ENCODE results near the gene SPECC1. TPM values are rescaled to one million over a fixed set of nuclear protein-coding genes. Genes with fewer than 3 reads are reported as not detected.

The SPECC1 gene
- total RNA-seq, 1 experiment from 2014 or later = 43.5 TPM

DNA sequence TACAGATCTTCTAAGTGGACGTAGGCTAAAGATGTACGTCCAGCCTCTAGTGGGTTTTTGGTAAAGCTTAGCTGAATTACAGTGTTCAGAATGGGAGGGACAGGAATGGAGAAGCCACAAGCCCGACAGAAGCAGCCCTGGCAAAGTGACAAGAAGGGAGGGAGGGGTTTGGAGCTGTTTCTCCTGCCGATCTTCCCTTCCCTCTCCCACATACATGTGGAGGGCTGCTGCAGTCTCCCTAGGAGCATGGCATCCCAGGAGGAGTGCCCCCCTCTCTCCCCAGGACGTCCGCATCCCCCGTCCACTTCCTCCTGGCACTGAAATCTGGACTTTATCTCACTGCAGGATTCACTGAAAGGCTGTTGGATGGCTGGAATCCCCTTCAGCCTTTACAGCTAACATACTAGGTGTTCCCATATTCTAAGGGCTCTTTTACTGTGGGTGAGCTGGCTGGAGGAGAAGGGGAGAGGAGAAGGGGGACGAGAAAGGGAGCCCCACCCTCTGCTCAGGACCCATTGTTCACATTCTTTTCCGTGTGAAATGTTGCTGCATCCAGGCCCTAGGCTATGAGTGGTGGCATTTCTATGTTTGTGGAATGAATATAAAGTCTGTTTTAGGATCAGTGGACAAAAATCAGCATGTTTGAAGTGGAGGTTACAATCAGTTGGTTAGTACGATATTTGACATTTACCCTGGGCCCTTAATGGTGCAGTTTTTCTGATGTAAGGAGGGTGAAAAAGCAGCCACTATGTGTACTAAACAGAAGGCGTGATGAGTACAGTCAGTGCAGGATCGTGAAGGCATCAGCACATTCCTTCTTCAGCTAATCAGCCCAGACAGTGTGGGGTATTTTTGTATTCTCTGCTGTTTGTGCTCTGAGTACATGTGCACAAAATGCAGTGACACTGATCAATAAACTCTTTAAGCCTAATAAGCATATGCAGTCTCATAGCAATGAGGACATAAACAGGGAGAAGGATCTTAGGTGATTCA lies 94.6 kb downstream of the SPECC1 start:
- ChIA-PET POLR2A (no interaction called here), RAD21 (ENCODE audit: low non-redundant PET in 1 of 2, low total read pairs in 2 of 2, uncharacterized antibody in 2 of 2, unreplicated experiment in 2 of 2) (no interaction called here), CTCF (no interaction called here)
- H3K4me3 ChIP-seq (replicated peaks in 1 of 2; ENCODE audit: low read depth in 1 of 2, low read length in 2 of 2) = no peak overlapping the region
- no peak overlapping the region for H3K27ac ChIP-seq (ENCODE audit: low read depth, low read length)
- no TSS peak for BruUV-seq (replicated peaks)
- TF ChIP-seq SP1 (IDR thresholded peaks at IDR 0.05; ENCODE audit: low read depth) (no peak), CBX3 (IDR thresholded peaks at IDR 0.05; ENCODE audit: low read depth) (no peak), ZFX (IDR thresholded peaks at IDR 0.05) (no peak), ZNF274 (IDR thresholded peaks at IDR 0.05; ENCODE audit: low read depth, low read length) (no peak), ELF1 (IDR thresholded peaks at IDR 0.05; ENCODE audit: borderline replicate concordance, low read depth) (no peak), CEBPB (IDR thresholded peaks at IDR 0.05; ENCODE audit: low read depth) (no peak), POLR2AphosphoS5 (IDR thresholded peaks at IDR 0.05; ENCODE audit: low read depth, low read length) (no peak), RAD21 (IDR thresholded peaks at IDR 0.05; ENCODE audit: low read depth) (no peak), EGR1 (IDR thresholded peaks at IDR 0.05; ENCODE audit: low read depth) (no peak), EZH2 (IDR thresholded peaks at IDR 0.05) (no peak), SRF (IDR thresholded peaks at IDR 0.05; ENCODE audit: low read depth) (no peak), EZH2phosphoT487 (IDR thresholded peaks at IDR 0.05; ENCODE audit: borderline replicate concordance) (no peak), YY1 (IDR thresholded peaks at IDR 0.05; ENCODE audit: extremely low read depth, insufficient replicate concordance, low read depth, low read length) (no peak), TCF7L2 (IDR thresholded peaks at IDR 0.05; ENCODE audit: borderline replicate concordance, extremely low read depth, insufficient read depth, insufficient read length) (no peak), JUND (IDR thresholded peaks at IDR 0.05) (no peak), POLR2A (IDR thresholded peaks at IDR 0.05; ENCODE audit: borderline replicate concordance, extremely low read depth, insufficient read depth, insufficient read length) (no peak)
- TF ChIP-seq, protein P1, sequence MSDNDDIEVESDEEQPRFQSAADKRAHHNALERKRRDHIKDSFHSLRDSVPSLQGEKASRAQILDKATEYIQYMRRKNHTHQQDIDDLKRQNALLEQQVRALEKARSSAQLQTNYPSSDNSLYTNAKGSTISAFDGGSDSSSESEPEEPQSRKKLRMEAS (IDR thresholded peaks at IDR 0.05) = no peak
- TF ChIP-seq, protein P2, sequence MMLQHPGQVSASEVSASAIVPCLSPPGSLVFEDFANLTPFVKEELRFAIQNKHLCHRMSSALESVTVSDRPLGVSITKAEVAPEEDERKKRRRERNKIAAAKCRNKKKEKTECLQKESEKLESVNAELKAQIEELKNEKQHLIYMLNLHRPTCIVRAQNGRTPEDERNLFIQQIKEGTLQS (IDR thresholded peaks at IDR 0.05) = no peak
- TF ChIP-seq, protein P3, sequence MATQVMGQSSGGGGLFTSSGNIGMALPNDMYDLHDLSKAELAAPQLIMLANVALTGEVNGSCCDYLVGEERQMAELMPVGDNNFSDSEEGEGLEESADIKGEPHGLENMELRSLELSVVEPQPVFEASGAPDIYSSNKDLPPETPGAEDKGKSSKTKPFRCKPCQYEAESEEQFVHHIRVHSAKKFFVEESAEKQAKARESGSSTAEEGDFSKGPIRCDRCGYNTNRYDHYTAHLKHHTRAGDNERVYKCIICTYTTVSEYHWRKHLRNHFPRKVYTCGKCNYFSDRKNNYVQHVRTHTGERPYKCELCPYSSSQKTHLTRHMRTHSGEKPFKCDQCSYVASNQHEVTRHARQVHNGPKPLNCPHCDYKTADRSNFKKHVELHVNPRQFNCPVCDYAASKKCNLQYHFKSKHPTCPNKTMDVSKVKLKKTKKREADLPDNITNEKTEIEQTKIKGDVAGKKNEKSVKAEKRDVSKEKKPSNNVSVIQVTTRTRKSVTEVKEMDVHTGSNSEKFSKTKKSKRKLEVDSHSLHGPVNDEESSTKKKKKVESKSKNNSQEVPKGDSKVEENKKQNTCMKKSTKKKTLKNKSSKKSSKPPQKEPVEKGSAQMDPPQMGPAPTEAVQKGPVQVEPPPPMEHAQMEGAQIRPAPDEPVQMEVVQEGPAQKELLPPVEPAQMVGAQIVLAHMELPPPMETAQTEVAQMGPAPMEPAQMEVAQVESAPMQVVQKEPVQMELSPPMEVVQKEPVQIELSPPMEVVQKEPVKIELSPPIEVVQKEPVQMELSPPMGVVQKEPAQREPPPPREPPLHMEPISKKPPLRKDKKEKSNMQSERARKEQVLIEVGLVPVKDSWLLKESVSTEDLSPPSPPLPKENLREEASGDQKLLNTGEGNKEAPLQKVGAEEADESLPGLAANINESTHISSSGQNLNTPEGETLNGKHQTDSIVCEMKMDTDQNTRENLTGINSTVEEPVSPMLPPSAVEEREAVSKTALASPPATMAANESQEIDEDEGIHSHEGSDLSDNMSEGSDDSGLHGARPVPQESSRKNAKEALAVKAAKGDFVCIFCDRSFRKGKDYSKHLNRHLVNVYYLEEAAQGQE (IDR thresholded peaks at IDR 0.05; ENCODE audit: low read depth) = no peak
- TF ChIP-seq, protein P4, sequence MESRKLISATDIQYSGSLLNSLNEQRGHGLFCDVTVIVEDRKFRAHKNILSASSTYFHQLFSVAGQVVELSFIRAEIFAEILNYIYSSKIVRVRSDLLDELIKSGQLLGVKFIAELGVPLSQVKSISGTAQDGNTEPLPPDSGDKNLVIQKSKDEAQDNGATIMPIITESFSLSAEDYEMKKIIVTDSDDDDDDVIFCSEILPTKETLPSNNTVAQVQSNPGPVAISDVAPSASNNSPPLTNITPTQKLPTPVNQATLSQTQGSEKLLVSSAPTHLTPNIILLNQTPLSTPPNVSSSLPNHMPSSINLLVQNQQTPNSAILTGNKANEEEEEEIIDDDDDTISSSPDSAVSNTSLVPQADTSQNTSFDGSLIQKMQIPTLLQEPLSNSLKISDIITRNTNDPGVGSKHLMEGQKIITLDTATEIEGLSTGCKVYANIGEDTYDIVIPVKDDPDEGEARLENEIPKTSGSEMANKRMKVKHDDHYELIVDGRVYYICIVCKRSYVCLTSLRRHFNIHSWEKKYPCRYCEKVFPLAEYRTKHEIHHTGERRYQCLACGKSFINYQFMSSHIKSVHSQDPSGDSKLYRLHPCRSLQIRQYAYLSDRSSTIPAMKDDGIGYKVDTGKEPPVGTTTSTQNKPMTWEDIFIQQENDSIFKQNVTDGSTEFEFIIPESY (IDR thresholded peaks at IDR 0.05; ENCODE audit: extremely low read depth, insufficient replicate concordance, low read length) = no peak
- no peaks in the 10 kb centered on the region for H3K4me1 ChIP-seq (ENCODE audit: control insufficient read depth in 1 of 2, insufficient read depth in 2 of 2, low read length in 2 of 2)
- H2AFZ ChIP-seq (ENCODE audit: low read depth, low read length, poor library complexity, severe bottlenecking) = no peak overlapping the region
- no peak for ATAC-seq
- no peaks in the 10 kb centered on the region for H3K79me2 ChIP-seq (ENCODE audit: insufficient read depth, low read length)
- H3K4me2 ChIP-seq (ENCODE audit: low read length) = no peak overlapping the region
- no peaks in the 10 kb centered on the region for H3K36me3 ChIP-seq (ENCODE audit: control insufficient read depth in 1 of 2, insufficient read depth in 2 of 2, low read length in 2 of 2)
- no peaks in the 10 kb centered on the region for H3K9me2 ChIP-seq (ENCODE audit: insufficient read depth)
- H3K27me3 ChIP-seq (ENCODE audit: insufficient read depth, low read length) = peaks cover 8% of the 10 kb centered on the region; the same call in 1 of the 2 replicates
- H3K9me3 ChIP-seq (ENCODE audit: control insufficient read depth in 1 of 2, insufficient read depth in 1 of 2, low read depth in 1 of 2, low read length in 2 of 2) = no peaks in the 10 kb centered on the region
- intact Hi-C loops (cut with micrococcal nuclease) = no loop called here
- DNase-seq (ENCODE audit: low read depth, low spot score) = no peak
- H4K20me1 ChIP-seq (ENCODE audit: insufficient read depth) = no peaks in the 10 kb centered on the region
- no peak overlapping the region for H3K9ac ChIP-seq (ENCODE audit: low read length)

All from HCT116 (cell line).